ENCODE measurements around the gene ROGDI. TPM values are rescaled to one million over a fixed set of nuclear protein-coding genes. Genes with fewer than 3 reads are reported as not detected.

ROGDI gene
- total RNA-seq, 1 donor from 2014 or later: 39.6 TPM

- TF ChIP-seq, protein P1, sequence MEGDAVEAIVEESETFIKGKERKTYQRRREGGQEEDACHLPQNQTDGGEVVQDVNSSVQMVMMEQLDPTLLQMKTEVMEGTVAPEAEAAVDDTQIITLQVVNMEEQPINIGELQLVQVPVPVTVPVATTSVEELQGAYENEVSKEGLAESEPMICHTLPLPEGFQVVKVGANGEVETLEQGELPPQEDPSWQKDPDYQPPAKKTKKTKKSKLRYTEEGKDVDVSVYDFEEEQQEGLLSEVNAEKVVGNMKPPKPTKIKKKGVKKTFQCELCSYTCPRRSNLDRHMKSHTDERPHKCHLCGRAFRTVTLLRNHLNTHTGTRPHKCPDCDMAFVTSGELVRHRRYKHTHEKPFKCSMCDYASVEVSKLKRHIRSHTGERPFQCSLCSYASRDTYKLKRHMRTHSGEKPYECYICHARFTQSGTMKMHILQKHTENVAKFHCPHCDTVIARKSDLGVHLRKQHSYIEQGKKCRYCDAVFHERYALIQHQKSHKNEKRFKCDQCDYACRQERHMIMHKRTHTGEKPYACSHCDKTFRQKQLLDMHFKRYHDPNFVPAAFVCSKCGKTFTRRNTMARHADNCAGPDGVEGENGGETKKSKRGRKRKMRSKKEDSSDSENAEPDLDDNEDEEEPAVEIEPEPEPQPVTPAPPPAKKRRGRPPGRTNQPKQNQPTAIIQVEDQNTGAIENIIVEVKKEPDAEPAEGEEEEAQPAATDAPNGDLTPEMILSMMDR (conservative IDR thresholded peaks at IDR 0.05; ENCODE audit: low read depth, low read length): no peak
These were observed 9.4 kb downstream of the ROGDI start for GRCh38 chr16:4792951-4793513.

GRCh38 chr16:4790871-4791270, 11.6 kb downstream of the ROGDI start:
- no peak for DNase-seq (ENCODE audit: low read depth)
- H3K4me3 ChIP-seq (ENCODE audit: low read depth, low read length): no peak overlapping the region
- TF ChIP-seq, protein P1 (conservative IDR thresholded peaks at IDR 0.05; ENCODE audit: low read depth, low read length): no peak

More at GRCh38 chr16:4792951-4793513, 9.4 kb downstream of the ROGDI start:
- no peak for DNase-seq (ENCODE audit: low read depth)
- no peak overlapping the region for H3K4me3 ChIP-seq (ENCODE audit: low read depth, low read length)

DNA sequence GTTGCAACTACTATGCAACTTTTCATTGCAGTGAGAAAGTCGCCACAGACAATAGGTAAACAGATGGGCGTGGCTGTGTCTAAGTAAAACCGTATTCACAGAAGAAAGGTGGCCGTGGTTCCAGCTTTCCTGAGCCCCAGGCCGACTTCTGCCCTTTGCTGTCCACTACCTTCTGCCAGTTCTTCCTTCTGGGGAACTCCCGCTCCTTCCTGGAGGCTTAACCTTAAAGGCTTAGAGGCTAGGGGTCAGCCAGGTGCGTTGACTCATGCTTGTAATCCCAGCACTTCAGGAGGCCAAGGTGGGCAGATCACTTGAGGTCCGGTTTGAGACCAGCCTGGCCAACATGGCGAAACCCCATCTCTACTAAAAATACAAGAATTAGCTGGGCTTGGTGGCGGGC, 12.2 kb downstream of the ROGDI start:
- TF ChIP-seq, protein P1 (conservative IDR thresholded peaks at IDR 0.05; ENCODE audit: low read depth, low read length): no peak

DNA sequence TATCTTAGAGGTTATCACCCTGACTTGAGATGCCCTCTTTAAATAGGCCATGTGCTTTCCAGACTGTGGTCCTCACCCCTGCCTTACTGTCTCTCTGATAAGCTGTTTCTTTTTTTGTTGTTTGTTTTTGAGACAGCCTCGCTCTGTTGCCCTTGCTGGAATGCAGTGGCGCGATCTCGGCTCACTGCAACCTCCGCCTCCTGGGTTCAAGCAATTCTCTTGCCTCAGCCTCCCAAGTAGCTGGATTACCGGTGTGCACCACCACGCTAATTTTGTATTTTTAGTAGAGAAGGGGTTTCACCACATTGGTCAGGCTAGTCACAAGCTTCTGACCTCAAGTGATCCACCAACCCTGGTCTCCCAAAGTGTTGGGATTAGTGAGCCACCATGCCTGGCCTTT, 13.5 kb downstream of the ROGDI start:
- H3K4me3 ChIP-seq (ENCODE audit: low read depth, low read length): no peak overlapping the region
- DNase-seq (ENCODE audit: low read depth): no peak
- TF ChIP-seq, protein P1 (conservative IDR thresholded peaks at IDR 0.05; ENCODE audit: low read depth, low read length): no peak

More for the DNA sequence above, 12.2 kb downstream of the ROGDI start:
- no peak overlapping the region for H3K4me3 ChIP-seq (ENCODE audit: low read depth, low read length)
- DNase-seq (ENCODE audit: low read depth): no peak

DNA sequence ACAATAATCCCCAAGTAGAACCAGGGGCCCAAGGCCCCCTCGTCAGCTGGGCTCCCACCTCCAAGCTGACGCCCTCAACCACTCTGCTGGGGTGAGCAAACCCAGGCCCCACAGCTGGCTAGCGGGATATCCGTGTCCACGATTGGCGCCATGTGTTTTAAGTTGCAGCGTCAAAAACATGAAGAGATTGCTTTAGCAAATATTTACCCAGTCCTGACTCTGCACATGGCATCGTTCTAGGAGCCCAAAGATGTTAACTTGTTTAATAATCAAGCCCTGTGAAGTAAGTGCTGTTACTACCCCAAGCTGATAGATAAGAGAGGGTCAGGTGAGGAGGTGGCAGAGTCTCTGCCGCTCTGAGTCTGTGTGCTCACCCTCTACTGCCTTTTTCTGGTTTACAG, 13.9 kb downstream of the ROGDI start:
- TF ChIP-seq, protein P1 (conservative IDR thresholded peaks at IDR 0.05; ENCODE audit: low read depth, low read length): no peak
- no peak overlapping the region for H3K4me3 ChIP-seq (ENCODE audit: low read depth, low read length)
- no peak for DNase-seq (ENCODE audit: low read depth)

- no peak for DNase-seq (ENCODE audit: low read depth)
- no peak within 1 kb of the TSS for H3K4me3 ChIP-seq (ENCODE audit: low read depth, low read length)
- TF ChIP-seq, protein P1 (conservative IDR thresholded peaks at IDR 0.05; ENCODE audit: low read depth, low read length): no peak
These were observed 14.6 kb downstream of the ROGDI start, which contains the start of gene SEPTIN12 for GRCh38 chr16:4787627-4788482. Gene SEPTIN12, minus strand, starts transcription at chr16:4788345. Its CDS starts 700 bp downstream, at chr16:4787645.

Measured in epithelial cell of proximal tubule (primary cell).